Right lobe of liver (tissue), 6 donors: ENCODE data around the gene ARHGDIB. TPM values are rescaled to one million over a fixed set of nuclear protein-coding genes. Genes with fewer than 3 reads are reported as not detected.
A peak's percentile ranks its signal among the peaks of the same experiment; 100 is the strongest.

Experiments used
- ATAC-seq, 4 donors: fragments of 200-7000 bp; cut with Tn5 transposase; one replicate each; pipeline ENCODE4 v1.9.1; 2020; ENCODE audit warnings: mild to moderate bottlenecking in 4 of 4, moderate library complexity in 4 of 4
- DNase-seq, 3 donors: peaks; one replicate each; pipeline ENCODE4 v3.0.0-alpha.2; 2020
- H3K27ac ChIP-seq, 3 donors: fragments of 200-600 bp; one replicate each; pipeline ENCODE4 v1.8.0; 2022
- H3K27me3 ChIP-seq, 2 donors: fragments of 200-600 bp; one replicate each; pipeline ENCODE4 v1.8.0; 2022
- H3K36me3 ChIP-seq, 4 donors: fragments of 200-600 bp; sonication (generic) in 1 of 4; one replicate each; pipeline versions ENCODE4 v1.5.1 to v1.8.0; 2017 to 2022; ENCODE audit warnings: control low read depth in 1 of 4
- H3K4me1 ChIP-seq, 4 donors: fragments of 200-600 bp; sonication (generic) in 1 of 4; one replicate each; pipeline versions ENCODE4 v1.5.1 to v1.8.0; 2017 to 2022; ENCODE audit warnings: control low read depth in 1 of 4
- H3K4me3 ChIP-seq, 3 donors: fragments of 200-600 bp; one replicate each; pipeline ENCODE4 v1.8.0; 2022
- H3K9me3 ChIP-seq, 4 donors: fragments of 200-600 bp; sonication (generic) in 1 of 4; one replicate each; pipeline versions ENCODE4 v1.5.1 to v1.8.0; 2017 to 2022; ENCODE audit warnings: control low read depth in 1 of 4
- CTCF ChIP-seq, 4 donors: fragments of 200-600 bp in 3 of 4; fragments of 450-650 bp in 1 of 4; IDR thresholded peaks; one replicate each; pipeline versions ENCODE4 v1.5.1 to v1.8.0; 2016 to 2022; ENCODE audit warnings: antibody characterized with exemption in 4 of 4, mild to moderate bottlenecking in 2 of 4
- POLR2A ChIP-seq: fragments of 450-650 bp; IDR thresholded peaks from one replicate; pipeline ENCODE4 v1.6.1; 2017; ENCODE audit warnings: antibody characterized with exemption, mild to moderate bottlenecking
- WGBS: methylation state at CpG from one replicate; pipeline ENCODE4 v1.1.6; 2018; ENCODE audit warnings: low coverage, low lambda C conversion rate; ENCODE audit not compliant: insufficient coverage; ENCODE audit errors: missing lambda C conversion rate; 5-methylcytosine and 5-hydroxymethylcytosine counted together
- intact Hi-C, 2 donors: fragments of 100-400 bp; cut with DNase I; formaldehyde crosslinking; loops; one replicate each; pipeline versions ENCODE4 v1.11.2 to v1.14.1; 2022
- total RNA-seq, 6 experiments: library from RNA; depleted of rRNA in 2 of 6; stranded (reverse); fragments of >200 nt in 2 of 6; fragmentation: NEBNext Ultra II Directional in 3 of 6; extraction: Animal tissue kit (Norgen Biotek cat#: 25700) in 3 of 6; gene quantifications; one replicate each; pipeline versions ENCODE4 v1.1.0 to v1.2.4, GENCODE V29; 2016 to 2023
- donor health status: DM: no; HTN: yes; CAD: no.
- donor health status: DM: no; HTN: no; CAD: no.
- donor health status: DM: no; HTN: no; CAD: no.
- donor health status: DM: no; HTN: yes; CAD: no.
- donor health status: DM: no; HTN: yes; CAD: no.

Gene ARHGDIB
- total RNA-seq, 6 experiments from 2014 or later: 17.2 to 58.1 (median 31.9) TPM

GRCh38 chr12:14937689-14938088 is 23.7 kb downstream of the ARHGDIB start:
- 71% methylated on average over 1 of the region's 1 CpG for WGBS
- ATAC-seq: no peak
- no peak for DNase-seq
- H3K4me3 ChIP-seq: no peak overlapping the region
- H3K36me3 ChIP-seq: no peaks in the 10 kb centered on the region
- H3K27me3 ChIP-seq: no peaks in the 10 kb centered on the region
- no peaks in the 10 kb centered on the region for H3K4me1 ChIP-seq
- intact Hi-C loops: no loop called here
- H3K9me3 ChIP-seq: no peaks in the 10 kb centered on the region
- TF ChIP-seq POLR2A (no peak), CTCF (IDR thresholded peaks at IDR 0.05) (peak in 1 of 4 donors; percentile 7)
- no peak overlapping the region for H3K27ac ChIP-seq

- 74% methylated on average over 3 of the region's 3 CpGs for WGBS
- ATAC-seq (no peak), DNase-seq (no peak)
- Histone ChIP-seq H3K27me3 (no peaks in the 10 kb centered on the region), H3K4me3 (no peak overlapping the region), H3K9me3 (no peaks in the 10 kb centered on the region), H3K36me3 (no peaks in the 10 kb centered on the region), H3K27ac (no peak overlapping the region), H3K4me1 (no peaks in the 10 kb centered on the region)
- intact Hi-C loops: no loop called here
- TF ChIP-seq POLR2A (no peak), CTCF (IDR thresholded peaks at IDR 0.05) (no peak)
These were observed 24.4 kb downstream of the ARHGDIB start for GRCh38 chr12:14937014-14937413.

GRCh38 chr12:14936224-14936861 is 25.1 kb downstream of the ARHGDIB start:
- no peak overlapping the region for H3K4me3 ChIP-seq

GRCh38 chr12:14935031-14935430 is 26.4 kb downstream of the ARHGDIB start:
- intact Hi-C loops: no loop called here
- Histone ChIP-seq H3K9me3 (no peaks in the 10 kb centered on the region), H3K4me1 (no peaks in the 10 kb centered on the region), H3K27ac (no peak overlapping the region), H3K27me3 (no peaks in the 10 kb centered on the region), H3K4me3 (no peak overlapping the region), H3K36me3 (no peaks in the 10 kb centered on the region)
- DNase-seq: no peak
- no peak for TF ChIP-seq POLR2A
- no peak for TF ChIP-seq CTCF (IDR thresholded peaks at IDR 0.05)
- peak; percentile 61 to 78 (median 72) for ATAC-seq
- WGBS: 33% methylated on average over 4 of the region's 4 CpGs

More at GRCh38 chr12:14936224-14936861, 25.1 kb downstream of the ARHGDIB start:
- ATAC-seq: no peak
- peak in 1 of 4 donors; percentile 7 for TF ChIP-seq CTCF (IDR thresholded peaks at IDR 0.05)
- TF ChIP-seq POLR2A: no peak
- Histone ChIP-seq H3K36me3 (no peaks in the 10 kb centered on the region), H3K27ac (no peak overlapping the region), H3K27me3 (no peaks in the 10 kb centered on the region), H3K4me1 (no peaks in the 10 kb centered on the region), H3K9me3 (no peaks in the 10 kb centered on the region)
- WGBS: 76% methylated on average over 4 of the region's 6 CpGs
- no peak for DNase-seq
- intact Hi-C loops: no loop called here

- Histone ChIP-seq H3K4me1 (no peaks in the 10 kb centered on the region), H3K36me3 (no peaks in the 10 kb centered on the region), H3K9me3 (no peaks in the 10 kb centered on the region), H3K27ac (no peak overlapping the region), H3K27me3 (no peaks in the 10 kb centered on the region), H3K4me3 (no peak overlapping the region)
- DNase-seq: no peak
- TF ChIP-seq CTCF (IDR thresholded peaks at IDR 0.05) (no peak), POLR2A (no peak)
- intact Hi-C loops: no loop called here
- no peak for ATAC-seq
- 100% methylated on average over 1 of the region's 2 CpGs for WGBS
These were observed 26.9 kb downstream of the ARHGDIB start for GRCh38 chr12:14934511-14934910.
